Natural killer cell treated with Interleukin-12 subunit alpha and Interleukin-12 subunit beta and Interleukin-15 and Interleukin-18, amount 100 ng/mL, for 72 hours (primary cell): ENCODE data around the gene MMP24OS. TPM values are rescaled to one million over a fixed set of nuclear protein-coding genes. Genes with fewer than 3 reads are reported as not detected.
"Not testable (repeated sequence)": the region's sequence is repeated elsewhere in the genome, so short reads cannot be mapped to it uniquely, and the experiment has no call there.

Experiments used
- ATAC-seq, 2 donors: fragments of 150-1000 bp; cut with Tn5 transposase in 1 of 2; sonication (Bioruptor Pico), chemical (Tn5 transposase) in 1 of 2; 2 replicates each; pipeline ENCODE4 v1.10.0; 2021
- DNase-seq: peaks from one replicate; pipeline ENCODE4 v3.0.0; 2022; ENCODE audit warnings: low spot score
- H3K27ac Mint-ChIP-seq, 2 donors: 1 replicate in 1 of 2; 2 replicates in 1 of 2; pipeline ENCODE4 v1.8.0; 2022; ENCODE audit warnings: mixed read lengths in 2 of 2, mild to moderate bottlenecking in 1 of 2, moderate library complexity in 1 of 2
- H3K27me3 Mint-ChIP-seq, 2 donors: 1 replicate in 1 of 2; 2 replicates in 1 of 2; pipeline ENCODE4 v1.8.0; 2022; ENCODE audit warnings: mixed read lengths in 2 of 2
- H3K36me3 Mint-ChIP-seq: one replicate; pipeline ENCODE4 v1.8.0; 2022; ENCODE audit warnings: mixed read lengths
- H3K4me1 Mint-ChIP-seq, 2 donors: 1 replicate in 1 of 2; 2 replicates in 1 of 2; pipeline ENCODE4 v1.8.0; 2022; ENCODE audit warnings: low read depth in 2 of 2, mixed read lengths in 2 of 2, mild to moderate bottlenecking in 1 of 2
- H3K4me3 Mint-ChIP-seq: one replicate; pipeline ENCODE4 v1.8.0; 2022; ENCODE audit warnings: mixed read lengths
- H3K9me3 Mint-ChIP-seq: 2 replicates; pipeline ENCODE4 v1.8.0; 2022; ENCODE audit warnings: mixed read lengths
- total RNA-seq, 2 donors: library from RNA; stranded (reverse); gene quantifications; one replicate each; pipeline ENCODE4 v1.2.3, GENCODE V29; 2022

Gene MMP24OS
- total RNA-seq, 2 donors from 2014 or later = 35.6 to 51.2 TPM

DNA sequence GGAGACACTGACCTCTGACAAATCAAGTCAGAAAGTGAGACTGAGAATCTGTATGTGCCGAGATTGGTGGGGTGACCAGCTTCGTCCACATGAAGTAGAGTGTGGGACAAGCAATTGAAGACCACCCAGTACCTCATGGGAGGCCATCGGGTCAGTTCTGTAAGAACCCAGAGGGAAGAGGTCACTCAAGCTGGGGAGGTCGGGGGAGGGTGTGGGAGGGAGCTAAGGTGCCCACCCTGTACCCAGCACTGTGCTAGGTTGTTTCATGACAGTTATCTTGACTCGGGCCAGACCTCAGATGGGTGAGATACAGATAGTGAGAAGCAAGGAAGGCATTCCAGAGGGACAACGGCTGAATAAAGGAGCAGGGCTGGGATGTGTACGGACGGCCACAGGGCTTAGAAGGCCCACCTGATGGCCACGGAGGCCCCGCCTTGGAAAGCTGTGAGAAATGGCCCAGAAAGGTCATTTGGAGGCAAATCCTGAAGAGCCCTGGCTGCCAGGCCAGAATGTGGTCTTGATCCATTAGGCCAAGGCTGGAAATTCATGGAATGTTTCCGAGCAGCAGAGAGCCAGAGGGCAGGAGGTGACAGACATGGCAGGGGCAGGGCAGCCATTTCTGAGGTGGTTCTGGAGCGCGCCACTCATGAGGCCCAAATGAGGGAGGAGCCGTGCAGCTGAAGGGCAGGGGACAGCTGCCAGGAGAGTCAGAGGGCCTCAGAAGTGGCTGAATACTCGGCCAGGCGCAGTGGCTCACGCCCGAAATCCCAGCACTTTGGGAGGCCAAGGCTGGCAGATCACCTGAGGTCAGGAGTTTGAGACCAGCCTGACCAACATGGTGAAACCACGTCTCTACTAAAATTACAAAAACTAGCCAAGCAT, 7.7 kb downstream of the MMP24OS start:
- H3K27me3 Mint-ChIP-seq = no peaks in the 10 kb centered on the region
- H3K4me3 Mint-ChIP-seq = no peak overlapping the region
- no peak for DNase-seq
- H3K4me1 Mint-ChIP-seq = peaks cover 0 to 27% of the 10 kb centered on the region in 2 donors
- no peaks in the 10 kb centered on the region for H3K9me3 Mint-ChIP-seq
- H3K36me3 Mint-ChIP-seq = no peaks in the 10 kb centered on the region
- H3K27ac Mint-ChIP-seq = no peak overlapping the region
- no peak for ATAC-seq

DNA sequence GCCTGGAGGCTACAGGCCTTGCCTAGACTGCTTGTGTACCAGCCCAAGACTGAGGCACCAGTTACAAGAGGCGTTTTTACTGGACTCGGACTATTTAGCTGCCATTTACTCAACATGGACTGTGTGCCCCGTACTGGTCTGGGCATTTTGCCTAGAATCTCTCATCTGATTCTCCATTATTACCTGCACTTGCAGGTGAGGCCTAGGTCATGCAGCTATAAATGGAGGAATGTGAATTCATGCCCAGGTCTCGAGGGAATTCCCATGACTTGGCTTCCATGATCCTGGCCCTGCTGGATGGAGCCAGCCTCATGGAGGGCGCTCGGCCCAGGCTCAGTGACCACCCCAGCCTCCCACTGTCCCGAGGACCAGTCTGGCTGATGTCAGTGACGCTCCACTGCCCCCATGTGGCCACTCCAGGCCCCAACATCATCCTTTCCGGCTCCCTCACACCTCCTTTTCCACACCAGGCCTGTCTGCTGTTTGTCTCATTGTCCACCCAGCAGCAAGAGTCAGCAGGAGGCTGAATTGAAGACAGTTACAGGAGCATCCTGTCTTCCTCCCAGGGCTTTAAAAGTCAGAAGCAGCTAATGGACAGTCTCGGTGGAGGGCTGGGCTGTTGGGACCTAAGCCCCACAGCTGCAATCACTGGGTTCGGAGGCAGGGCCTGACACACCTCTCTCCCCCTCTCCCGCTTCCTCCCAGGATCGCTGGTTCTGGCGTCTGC, 8.7 kb downstream of the MMP24OS start:
- H3K4me3 Mint-ChIP-seq = no peak overlapping the region
- DNase-seq (no peak), ATAC-seq (peak; percentile 74 to 76)
- H3K27me3 Mint-ChIP-seq = no peaks in the 10 kb centered on the region
- no peaks in the 10 kb centered on the region for H3K9me3 Mint-ChIP-seq
- no peak overlapping the region for H3K27ac Mint-ChIP-seq
- H3K36me3 Mint-ChIP-seq = no peaks in the 10 kb centered on the region
- H3K4me1 Mint-ChIP-seq = peaks cover 0 to 27% of the 10 kb centered on the region in 2 donors

DNA sequence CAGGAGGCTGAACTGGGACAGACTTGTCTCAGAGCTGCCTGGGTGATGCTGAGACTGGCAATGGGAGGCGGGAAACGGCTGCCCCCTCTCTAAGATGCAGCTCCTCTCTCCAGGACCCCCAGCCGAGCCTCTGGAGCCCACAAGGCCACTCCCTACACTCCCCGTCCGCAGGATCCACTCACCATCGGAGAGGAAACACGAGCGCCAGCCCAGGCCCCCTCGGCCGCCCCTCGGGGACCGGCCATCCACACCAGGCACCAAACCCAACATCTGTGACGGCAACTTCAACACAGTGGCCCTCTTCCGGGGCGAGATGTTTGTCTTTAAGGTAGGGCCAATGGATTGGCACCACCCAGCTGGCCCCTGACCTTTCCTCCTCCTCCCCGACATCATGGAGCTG, 10.8 kb downstream of the MMP24OS start:
- Mint-ChIP-seq H3K4me1 (peaks cover 0 to 28% of the 10 kb centered on the region in 2 donors), H3K27ac (peak overlapping the region in 1 of 2 donors; percentile 25)
- ATAC-seq = no peak

DNA sequence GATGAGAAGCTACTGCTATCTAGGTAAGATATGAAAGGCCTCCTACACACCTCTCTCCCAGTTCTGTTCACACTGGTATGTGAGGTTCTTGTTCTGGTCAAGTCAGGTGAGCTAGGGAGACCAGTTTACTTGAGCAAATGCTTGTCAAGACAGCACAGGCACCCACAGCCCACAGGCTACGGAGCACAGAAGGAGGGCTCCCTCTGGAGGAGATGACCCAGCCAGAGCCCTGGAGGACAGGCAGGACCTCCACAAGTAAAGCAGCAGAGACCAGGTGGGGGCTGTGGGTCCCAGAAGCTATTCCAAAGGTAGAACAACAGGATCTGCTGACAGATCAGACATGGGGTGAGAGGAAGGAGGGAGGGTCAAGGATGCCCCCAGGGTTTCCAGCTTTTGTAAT, 13.2 kb downstream of the MMP24OS start:
- H3K4me1 Mint-ChIP-seq = peaks cover 0 to 20% of the 10 kb centered on the region in 2 donors
- DNase-seq (no peak), ATAC-seq (no peak)
- H3K36me3 Mint-ChIP-seq = no peaks in the 10 kb centered on the region
- H3K27ac Mint-ChIP-seq = no peak overlapping the region
- H3K27me3 Mint-ChIP-seq = no peaks in the 10 kb centered on the region
- no peak overlapping the region for H3K4me3 Mint-ChIP-seq
- H3K9me3 Mint-ChIP-seq = no peaks in the 10 kb centered on the region

More for the DNA sequence above, 10.8 kb downstream of the MMP24OS start:
- Mint-ChIP-seq H3K36me3 (no peaks in the 10 kb centered on the region), H3K27me3 (no peaks in the 10 kb centered on the region), H3K4me3 (no peak overlapping the region), H3K9me3 (no peaks in the 10 kb centered on the region)
- DNase-seq = no peak

DNA sequence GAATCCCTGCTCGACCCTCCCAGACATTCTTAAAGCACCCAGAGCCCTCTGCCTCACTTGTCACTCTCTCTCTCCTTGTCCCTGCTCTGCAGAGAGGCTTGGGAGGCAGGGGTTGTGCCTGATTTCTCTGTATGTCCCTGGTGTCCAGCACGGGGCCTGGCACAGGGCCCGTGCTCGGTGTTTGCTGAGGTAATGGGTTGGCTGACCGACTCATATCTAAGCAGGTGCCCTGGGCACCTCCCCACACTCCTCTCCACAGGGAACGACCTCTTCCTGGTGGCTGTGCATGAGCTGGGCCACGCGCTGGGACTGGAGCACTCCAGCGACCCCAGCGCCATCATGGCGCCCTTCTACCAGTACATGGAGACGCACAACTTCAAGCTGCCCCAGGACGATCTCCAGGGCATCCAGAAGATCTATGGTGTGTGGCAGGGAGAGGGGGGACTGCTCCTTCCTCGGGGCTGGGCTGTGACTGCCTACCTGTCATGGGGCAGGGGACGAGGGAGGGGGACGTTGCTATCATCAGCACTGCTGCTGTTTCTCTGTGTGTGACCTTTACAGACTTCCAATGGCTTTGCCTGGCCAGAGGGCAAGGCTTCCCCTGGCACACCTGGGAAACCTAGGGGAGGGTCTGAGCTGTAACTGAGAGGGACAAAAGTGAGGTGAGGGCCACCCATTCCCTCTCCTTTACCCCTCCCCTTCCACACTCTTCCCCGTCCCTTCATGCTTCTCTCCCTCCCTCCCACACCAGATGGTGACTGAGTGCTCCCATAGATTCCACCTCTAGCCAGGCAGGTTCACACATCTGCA, 14.2 kb downstream of the MMP24OS start:
- DNase-seq = no peak
- Mint-ChIP-seq H3K4me1 (peaks cover 0 to 16% of the 10 kb centered on the region in 2 donors), H3K9me3 (no peaks in the 10 kb centered on the region), H3K27me3 (no peaks in the 10 kb centered on the region), H3K27ac (no peak overlapping the region), H3K4me3 (no peak overlapping the region), H3K36me3 (no peaks in the 10 kb centered on the region)
- peak in 1 of 2 donors; percentile 28 for ATAC-seq

- not testable (repeated sequence) for H3K4me3 Mint-ChIP-seq, ATAC-seq, DNase-seq, H3K36me3 Mint-ChIP-seq, H3K9me3 Mint-ChIP-seq, H3K27ac Mint-ChIP-seq, H3K27me3 Mint-ChIP-seq
- peaks cover 0 to 16% of the 10 kb centered on the region in 2 donors for H3K4me1 Mint-ChIP-seq
These were observed 15.0 kb downstream of the MMP24OS start for GRCh38 chr20:35262731-35263531.

DNA sequence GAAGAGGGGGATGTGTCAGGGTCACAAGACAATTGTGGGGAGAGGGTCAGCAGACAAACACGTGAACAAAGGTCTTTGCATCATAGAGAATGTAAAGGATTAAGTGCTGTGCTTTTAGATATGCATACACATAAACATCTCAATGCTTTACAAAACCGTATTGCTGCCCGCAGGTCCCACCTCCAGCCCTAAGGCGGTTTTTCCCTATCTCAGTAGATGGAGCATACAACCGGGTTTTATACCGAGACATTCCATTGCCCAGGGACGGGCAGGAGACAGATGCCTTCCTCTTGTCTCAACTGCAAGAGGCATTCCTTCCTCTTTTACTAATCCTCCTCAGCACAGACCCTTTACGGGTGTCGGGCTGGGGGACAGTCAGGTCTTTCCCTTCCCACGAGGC, 15.6 kb downstream of the MMP24OS start:
- not testable (repeated sequence) for H3K36me3 Mint-ChIP-seq, H3K9me3 Mint-ChIP-seq, H3K4me3 Mint-ChIP-seq, H3K27me3 Mint-ChIP-seq, H3K27ac Mint-ChIP-seq, DNase-seq, ATAC-seq
- peaks cover 0 to 12% of the 10 kb centered on the region in 2 donors for H3K4me1 Mint-ChIP-seq

- no peak for ATAC-seq
- no peaks in the 10 kb centered on the region for H3K36me3 Mint-ChIP-seq
- H3K27ac Mint-ChIP-seq = no peak overlapping the region
- DNase-seq = no peak
- peaks cover 0 to 6% of the 10 kb centered on the region in 2 donors for H3K4me1 Mint-ChIP-seq
- no peaks in the 10 kb centered on the region for H3K9me3 Mint-ChIP-seq
- H3K4me3 Mint-ChIP-seq = no peak overlapping the region
- no peaks in the 10 kb centered on the region for H3K27me3 Mint-ChIP-seq
These were observed 17.5 kb downstream of the MMP24OS start for GRCh38 chr20:35260426-35260825.

- H3K27me3 Mint-ChIP-seq = no peaks in the 10 kb centered on the region
- H3K27ac Mint-ChIP-seq = no peak overlapping the region
- ATAC-seq = no peak
These were observed 20.6 kb downstream of the MMP24OS start for GRCh38 chr20:35257175-35257909.

DNA sequence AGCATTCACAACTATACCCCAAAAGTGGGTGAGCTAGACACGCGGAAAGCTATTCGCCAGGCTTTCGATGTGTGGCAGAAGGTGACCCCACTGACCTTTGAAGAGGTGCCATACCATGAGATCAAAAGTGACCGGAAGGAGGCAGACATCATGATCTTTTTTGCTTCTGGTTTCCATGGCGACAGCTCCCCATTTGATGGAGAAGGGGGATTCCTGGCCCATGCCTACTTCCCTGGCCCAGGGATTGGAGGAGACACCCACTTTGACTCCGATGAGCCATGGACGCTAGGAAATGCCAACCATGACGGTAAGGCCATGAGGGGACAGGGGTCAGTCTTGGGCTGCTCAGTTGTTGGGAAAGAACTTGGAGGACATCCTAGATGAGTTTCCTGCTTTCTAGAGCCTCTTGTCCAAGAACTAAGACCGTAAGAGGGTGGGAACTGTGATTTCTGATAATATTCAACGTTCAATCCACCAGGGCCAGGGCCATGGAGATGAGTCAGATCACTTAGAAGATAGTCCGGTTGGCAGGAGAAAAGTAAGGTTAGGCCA, 23.4 kb downstream of the MMP24OS start:
- ATAC-seq = no peak

More at GRCh38 chr20:35257175-35257909, 20.6 kb downstream of the MMP24OS start:
- Mint-ChIP-seq H3K36me3 (no peaks in the 10 kb centered on the region), H3K9me3 (no peaks in the 10 kb centered on the region), H3K4me1 (peaks cover 3 to 11% of the 10 kb centered on the region in 2 donors), H3K4me3 (no peak overlapping the region)
- no peak for DNase-seq

DNA sequence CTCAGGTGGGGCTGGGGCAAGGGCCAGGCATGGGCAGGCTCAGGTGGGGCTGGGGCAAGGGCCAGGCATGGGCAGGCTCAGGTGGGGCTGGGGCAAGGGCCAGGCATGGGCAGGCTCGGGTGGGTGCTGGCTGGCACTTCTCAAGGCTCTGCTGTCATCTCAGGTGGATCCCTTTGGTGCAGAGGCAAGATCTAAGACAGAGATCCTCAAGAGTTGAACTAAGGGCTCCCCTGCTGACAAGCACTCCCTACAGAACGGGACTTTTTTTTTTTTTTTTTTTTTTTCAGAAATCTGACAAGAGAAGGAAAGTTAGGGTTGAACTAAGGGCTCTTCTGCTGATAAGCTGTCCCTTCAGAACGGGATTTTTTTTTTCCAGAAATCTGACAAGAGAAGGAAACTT, 24.9 kb downstream of the MMP24OS start:
- H3K4me1 Mint-ChIP-seq = peaks cover 23 to 28% of the 10 kb centered on the region in 2 donors
- H3K27me3 Mint-ChIP-seq = no peaks in the 10 kb centered on the region
- ATAC-seq (no peak), DNase-seq (no peak)
- no peaks in the 10 kb centered on the region for H3K9me3 Mint-ChIP-seq
- H3K27ac Mint-ChIP-seq = peak overlapping the region in 1 of 2 donors; percentile 79
- H3K36me3 Mint-ChIP-seq = no peaks in the 10 kb centered on the region
- no peak overlapping the region for H3K4me3 Mint-ChIP-seq

More for the DNA sequence above, 23.4 kb downstream of the MMP24OS start:
- Mint-ChIP-seq H3K4me1 (peaks cover 23 to 28% of the 10 kb centered on the region in 2 donors), H3K27me3 (no peaks in the 10 kb centered on the region), H3K36me3 (no peaks in the 10 kb centered on the region), H3K27ac (no peak overlapping the region), H3K9me3 (no peaks in the 10 kb centered on the region), H3K4me3 (no peak overlapping the region)
- DNase-seq = no peak

- H3K36me3 Mint-ChIP-seq, H3K9me3 Mint-ChIP-seq, H3K27me3 Mint-ChIP-seq, DNase-seq: not testable (repeated sequence)
- Mint-ChIP-seq H3K4me1 (peaks cover 23 to 32% of the 10 kb centered on the region in 2 donors), H3K4me3 (peak overlapping the region; percentile 73), H3K27ac (peak overlapping the region; percentile 78 to 79)
- peak in 1 of 2 donors; percentile 22 for ATAC-seq
These were observed 25.3 kb downstream of the MMP24OS start for GRCh38 chr20:35252598-35252997.
